Endothelial cell of umbilical vein (primary cell): Measurements from ENCODE around the gene COL5A3. TPM values are rescaled to one million over a fixed set of nuclear protein-coding genes. Genes with fewer than 3 reads are reported as not detected.

ENCODE experiments used
- BruUV-seq: library from RNA; stranded (reverse); fragments of 400-500 nt; replicated peaks from 2 replicates; lab custom pipeline; 2021; lab: Mats Ljungman, UMichigan
- CTCF ChIA-PET: fragments of 300-600, 350-600 bp; sonication (Branson Sonifier 250); formaldehyde crosslinking; loops from one replicate; lab custom pipeline; 2021; ENCODE audit warnings: antibody characterized with exemption, inconsistent platforms; lab: Charles Lee
- POLR2A ChIA-PET: fragments of 300-600, 350-600 bp; sonication (Branson Sonifier 250); formaldehyde crosslinking; loops from one replicate; lab custom pipeline; 2021; ENCODE audit warnings: antibody characterized with exemption, inconsistent platforms; lab: Charles Lee
- DNase-seq: peaks from one replicate; pipeline ENCODE4 v3.0.0-alpha.2; 2011; ENCODE audit warnings: low read depth, low spot score
- FAIRE-seq: peaks from 2 replicates; lab custom pipeline; 2011; peaks lifted over from hg19 to GRCh38; lab: Jason Lieb, UNC
- H2AFZ ChIP-seq: 2 replicates; pipeline ENCODE4 v1.6.0; 2012; ENCODE audit warnings: low read depth, low read length, control low read depth, inconsistent platforms
- H3K27ac ChIP-seq: 2 replicates; pipeline ENCODE4 v1.5.1; 2011; ENCODE audit warnings: low read depth, mild to moderate bottlenecking, control low read depth, low read length, moderate library complexity; ENCODE audit not compliant: insufficient read depth
- H3K27me3 ChIP-seq, 2 experiments: 2 replicates each; pipeline versions ENCODE4 v1.6.0 to v1.6.1; 2011; ENCODE audit warnings: low read length in 2 of 2, mixed read lengths in 1 of 2; ENCODE audit not compliant: control insufficient read depth in 2 of 2, insufficient read depth in 2 of 2
- H3K36me3 ChIP-seq, 2 experiments: 2 replicates in 1 of 2; 3 replicates in 1 of 2; pipeline ENCODE4 v1.5.1; 2011; ENCODE audit warnings: low read length in 2 of 2, mild to moderate bottlenecking in 1 of 2, moderate library complexity in 1 of 2; ENCODE audit not compliant: control insufficient read depth in 2 of 2, insufficient read depth in 2 of 2; ENCODE audit errors: extremely low read depth in 1 of 2
- H3K4me1 ChIP-seq: 3 replicates; pipeline ENCODE4 v1.5.1; 2011; ENCODE audit warnings: mild to moderate bottlenecking, low read length; ENCODE audit not compliant: control insufficient read depth, insufficient read depth; ENCODE audit errors: extremely low read depth
- H3K4me2 ChIP-seq: 2 replicates; pipeline ENCODE4 v1.6.1; 2011; ENCODE audit warnings: low read length, control low read depth, mixed read lengths; ENCODE audit not compliant: insufficient read depth
- H3K4me3 ChIP-seq, 3 experiments: fragments of 200-600 bp in 1 of 3; sonication (generic), shearing (Covaris generic) in 1 of 3; replicated peaks in 1 of 3; 2 replicates each; pipeline ENCODE4 v1.5.1; 2011 to 2016; ENCODE audit warnings: control low read depth in 3 of 3, low read length in 3 of 3, mild to moderate bottlenecking in 2 of 3, inconsistent platforms in 1 of 3, low read depth in 1 of 3, moderate library complexity in 1 of 3; ENCODE audit not compliant: insufficient read depth in 1 of 3
- H3K79me2 ChIP-seq: 2 replicates; pipeline ENCODE4 v1.6.0; 2012; ENCODE audit warnings: low read length, inconsistent platforms; ENCODE audit not compliant: control insufficient read depth, insufficient read depth
- H3K9ac ChIP-seq: replicated peaks from 2 replicates; pipeline ENCODE3; 2011; ENCODE audit warnings: low read length, control low read depth; ENCODE audit not compliant: insufficient read depth; ENCODE audit errors: extremely low read depth
- H3K9me1 ChIP-seq: replicated peaks from 3 replicates; pipeline ENCODE4 v1.6.0; 2011; ENCODE audit warnings: mild to moderate bottlenecking, low read length; ENCODE audit not compliant: control insufficient read depth, insufficient read depth; ENCODE audit errors: extremely low read depth
- H3K9me3 ChIP-seq: replicated peaks from 2 replicates; pipeline ENCODE4 v1.5.1; 2012; ENCODE audit warnings: low read length, inconsistent platforms; ENCODE audit not compliant: control insufficient read depth, insufficient read depth
- H4K20me1 ChIP-seq: replicated peaks from 2 replicates; pipeline ENCODE3; 2011; ENCODE audit warnings: mild to moderate bottlenecking, low read length; ENCODE audit not compliant: control insufficient read depth, insufficient read depth; ENCODE audit errors: extremely low read depth
- EZH2 ChIP-seq: IDR thresholded peaks from 2 replicates; pipeline ENCODE4 v1.6.1; 2012; ENCODE audit warnings: borderline replicate concordance, low read depth, mild to moderate bottlenecking, moderate library complexity, low read length, inconsistent platforms; ENCODE audit not compliant: severe bottlenecking
- FOS ChIP-seq: IDR thresholded peaks from 2 replicates; pipeline ENCODE4 v1.6.1; 2011; ENCODE audit warnings: mild to moderate bottlenecking, low read length, moderate library complexity, borderline replicate concordance; ENCODE audit not compliant: insufficient read depth
- GATA2 ChIP-seq: IDR thresholded peaks from 2 replicates; pipeline ENCODE4 v1.7.0; 2011; ENCODE audit warnings: low read depth, mild to moderate bottlenecking, moderate library complexity, mixed read lengths, low read length; ENCODE audit not compliant: insufficient read length, insufficient read depth
- JUN ChIP-seq: IDR thresholded peaks from 2 replicates; pipeline ENCODE4 v1.6.1; 2011; ENCODE audit warnings: borderline replicate concordance, low read depth; ENCODE audit not compliant: insufficient read length, insufficient read depth
- MYC ChIP-seq: IDR thresholded peaks from one replicate; pipeline ENCODE4 v1.6.1; 2011; ENCODE audit warnings: mild to moderate bottlenecking, low read depth, low read length
- POLR2A ChIP-seq: IDR thresholded peaks from 2 replicates; pipeline ENCODE4 v1.6.1; 2012; ENCODE audit warnings: low read depth, mild to moderate bottlenecking, control low read depth, low read length
- POLR2AphosphoS5 ChIP-seq: IDR thresholded peaks from 2 replicates; pipeline ENCODE4 v1.6.1; 2012; ENCODE audit warnings: low read depth, mild to moderate bottlenecking, control low read depth, low read length, moderate library complexity; ENCODE audit not compliant: insufficient read depth
- dilution Hi-C: fragments of 300-500 bp; cut with MboI; formaldehyde crosslinking; loops from one replicate; pipeline ENCODE4 v1.15.0; 2019; ENCODE audit warnings: low sequenced_read_pairs; ENCODE audit not compliant: extremely low pct_ligation_motif_present
- intact Hi-C: fragments of 100-400 bp; cut with micrococcal nuclease; formaldehyde crosslinking; loops from one replicate; pipeline ENCODE4 v1.10.0; 2022
- polyA plus RNA-seq, 4 experiments: library from polyadenylated mRNA; depleted of rRNA in 3 of 4; stranded (reverse) in 3 of 4; unstranded in 1 of 4; fragments of >200 nt; gene quantifications; 2 replicates each; pipeline versions ENCODE4 v1.2.1 to v1.2.3, GENCODE V29; 2011 to 2012; ENCODE audit warnings: missing spikeins in 1 of 4
- total RNA-seq: library from RNA; stranded (reverse); gene quantifications from 2 replicates; pipeline ENCODE4 v1.2.3, GENCODE V29; 2021
- TF ChIP-seq, protein P1 (sequence below), 2 donors: IDR thresholded peaks; 1 replicate in 1 of 2; 2 replicates in 1 of 2; pipeline ENCODE4 v1.5.1; 2011; ENCODE audit warnings: low read length in 2 of 2, mild to moderate bottlenecking in 2 of 2, moderate library complexity in 2 of 2, control low read depth in 1 of 2, inconsistent platforms in 1 of 2, low read depth in 1 of 2; ENCODE audit not compliant: insufficient read depth in 1 of 2; ENCODE audit errors: extremely low read depth in 1 of 2
- TF ChIP-seq, protein P2 (sequence below): IDR thresholded peaks from 2 replicates; pipeline ENCODE4 v1.6.1; 2011; ENCODE audit not compliant: insufficient read depth, insufficient read length

The COL5A3 gene
- total and polyA plus RNA-seq, 2 donors (not counting 3 experiments of a cell fraction or from before 2014, with no cell fraction given): not detected

DNA sequence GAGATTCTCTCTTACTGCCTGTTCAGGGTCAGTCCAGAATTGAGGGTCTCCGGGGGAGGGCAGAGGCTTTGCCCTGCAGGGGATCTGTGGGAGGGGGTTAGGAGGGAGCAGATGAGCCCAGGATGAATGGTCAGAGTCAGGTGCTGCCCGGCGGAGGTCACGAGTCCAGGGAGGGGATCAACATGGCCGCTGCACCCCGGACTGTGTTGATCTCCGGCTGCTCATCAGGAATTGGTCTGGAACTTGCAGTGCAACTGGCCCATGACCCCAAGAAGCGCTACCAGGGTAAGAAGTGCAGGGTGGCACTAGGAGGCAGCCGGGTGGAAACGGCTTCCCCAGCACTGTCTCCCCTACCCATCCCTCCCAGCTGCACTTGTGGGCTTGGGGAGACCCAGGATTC is 3.0 kb upstream of the COL5A3 start, which contains the start of gene RDH8:
Gene RDH8 (plus strand): TSS at position 168 of the 400 bp plus-strand sequence. CDS start 15 bp downstream, at position 183.
- Histone ChIP-seq H3K36me3 (no peaks in the 10 kb centered on the region), H2AFZ (no peak within 1 kb of the TSS), H3K4me3 (no peak within 1 kb of the TSS), H3K27ac (no peak within 1 kb of the TSS), H4K20me1 (no peaks in the 10 kb centered on the region), H3K4me2 (no peak within 1 kb of the TSS), H3K9me3 (no peaks in the 10 kb centered on the region), H3K9me1 (no peaks in the 10 kb centered on the region), H3K27me3 (peaks cover 2 to 3% of the 10 kb centered on the region in 2 experiments), H3K79me2 (no peaks in the 10 kb centered on the region), H3K9ac (no peak within 1 kb of the TSS), H3K4me1 (peaks cover 4% of the 10 kb centered on the region)
- CTCF ChIA-PET: no interaction called here
- FAIRE-seq (no peak), DNase-seq (no peak)
- dilution Hi-C loops (no loop called here), intact Hi-C loops (no loop called here)
- POLR2A ChIA-PET: no interaction called here
- TF ChIP-seq GATA2 (no peak), MYC (no peak), POLR2AphosphoS5 (no peak), FOS (no peak), EZH2 (no peak), JUN (no peak), POLR2A (no peak)
- TF ChIP-seq, protein P1, sequence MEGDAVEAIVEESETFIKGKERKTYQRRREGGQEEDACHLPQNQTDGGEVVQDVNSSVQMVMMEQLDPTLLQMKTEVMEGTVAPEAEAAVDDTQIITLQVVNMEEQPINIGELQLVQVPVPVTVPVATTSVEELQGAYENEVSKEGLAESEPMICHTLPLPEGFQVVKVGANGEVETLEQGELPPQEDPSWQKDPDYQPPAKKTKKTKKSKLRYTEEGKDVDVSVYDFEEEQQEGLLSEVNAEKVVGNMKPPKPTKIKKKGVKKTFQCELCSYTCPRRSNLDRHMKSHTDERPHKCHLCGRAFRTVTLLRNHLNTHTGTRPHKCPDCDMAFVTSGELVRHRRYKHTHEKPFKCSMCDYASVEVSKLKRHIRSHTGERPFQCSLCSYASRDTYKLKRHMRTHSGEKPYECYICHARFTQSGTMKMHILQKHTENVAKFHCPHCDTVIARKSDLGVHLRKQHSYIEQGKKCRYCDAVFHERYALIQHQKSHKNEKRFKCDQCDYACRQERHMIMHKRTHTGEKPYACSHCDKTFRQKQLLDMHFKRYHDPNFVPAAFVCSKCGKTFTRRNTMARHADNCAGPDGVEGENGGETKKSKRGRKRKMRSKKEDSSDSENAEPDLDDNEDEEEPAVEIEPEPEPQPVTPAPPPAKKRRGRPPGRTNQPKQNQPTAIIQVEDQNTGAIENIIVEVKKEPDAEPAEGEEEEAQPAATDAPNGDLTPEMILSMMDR (IDR thresholded peaks at IDR 0.05; ENCODE audit: extremely low read depth in 1 of 2, insufficient read depth in 1 of 2, low read depth in 1 of 2, low read length in 2 of 2): no peak
- TF ChIP-seq, protein P2, sequence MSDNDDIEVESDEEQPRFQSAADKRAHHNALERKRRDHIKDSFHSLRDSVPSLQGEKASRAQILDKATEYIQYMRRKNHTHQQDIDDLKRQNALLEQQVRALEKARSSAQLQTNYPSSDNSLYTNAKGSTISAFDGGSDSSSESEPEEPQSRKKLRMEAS: no peak
- BruUV-seq: no TSS peak
